Endothelial cell of umbilical vein (primary cell): Measurements from ENCODE around the gene PRF1. TPM values are rescaled to one million over a fixed set of nuclear protein-coding genes. Genes with fewer than 3 reads are reported as not detected.

ENCODE experiments used
- BruUV-seq: library from RNA; stranded (reverse); fragments of 400-500 nt; replicated peaks from 2 replicates; lab custom pipeline; 2021; lab: Mats Ljungman, UMichigan
- CTCF ChIA-PET: fragments of 300-600, 350-600 bp; sonication (Branson Sonifier 250); formaldehyde crosslinking; loops from one replicate; lab custom pipeline; 2021; ENCODE audit warnings: antibody characterized with exemption, inconsistent platforms; lab: Charles Lee
- POLR2A ChIA-PET: fragments of 300-600, 350-600 bp; sonication (Branson Sonifier 250); formaldehyde crosslinking; loops from one replicate; lab custom pipeline; 2021; ENCODE audit warnings: antibody characterized with exemption, inconsistent platforms; lab: Charles Lee
- DNase-seq: peaks from one replicate; pipeline ENCODE4 v3.0.0-alpha.2; 2011; ENCODE audit warnings: low read depth, low spot score
- FAIRE-seq: peaks from 2 replicates; lab custom pipeline; 2011; peaks lifted over from hg19 to GRCh38; lab: Jason Lieb, UNC
- H2AFZ ChIP-seq: 2 replicates; pipeline ENCODE4 v1.6.0; 2012; ENCODE audit warnings: low read depth, low read length, control low read depth, inconsistent platforms
- H3K27ac ChIP-seq: 2 replicates; pipeline ENCODE4 v1.5.1; 2011; ENCODE audit warnings: low read depth, mild to moderate bottlenecking, control low read depth, low read length, moderate library complexity; ENCODE audit not compliant: insufficient read depth
- H3K27me3 ChIP-seq, 2 experiments: 2 replicates each; pipeline versions ENCODE4 v1.6.0 to v1.6.1; 2011; ENCODE audit warnings: low read length in 2 of 2, mixed read lengths in 1 of 2; ENCODE audit not compliant: control insufficient read depth in 2 of 2, insufficient read depth in 2 of 2
- H3K36me3 ChIP-seq, 2 experiments: 2 replicates in 1 of 2; 3 replicates in 1 of 2; pipeline ENCODE4 v1.5.1; 2011; ENCODE audit warnings: low read length in 2 of 2, mild to moderate bottlenecking in 1 of 2, moderate library complexity in 1 of 2; ENCODE audit not compliant: control insufficient read depth in 2 of 2, insufficient read depth in 2 of 2; ENCODE audit errors: extremely low read depth in 1 of 2
- H3K4me1 ChIP-seq: 3 replicates; pipeline ENCODE4 v1.5.1; 2011; ENCODE audit warnings: mild to moderate bottlenecking, low read length; ENCODE audit not compliant: control insufficient read depth, insufficient read depth; ENCODE audit errors: extremely low read depth
- H3K4me2 ChIP-seq: 2 replicates; pipeline ENCODE4 v1.6.1; 2011; ENCODE audit warnings: low read length, control low read depth, mixed read lengths; ENCODE audit not compliant: insufficient read depth
- H3K4me3 ChIP-seq, 3 experiments: fragments of 200-600 bp in 1 of 3; sonication (generic), shearing (Covaris generic) in 1 of 3; replicated peaks in 1 of 3; 2 replicates each; pipeline ENCODE4 v1.5.1; 2011 to 2016; ENCODE audit warnings: control low read depth in 3 of 3, low read length in 3 of 3, mild to moderate bottlenecking in 2 of 3, inconsistent platforms in 1 of 3, low read depth in 1 of 3, moderate library complexity in 1 of 3; ENCODE audit not compliant: insufficient read depth in 1 of 3
- H3K79me2 ChIP-seq: 2 replicates; pipeline ENCODE4 v1.6.0; 2012; ENCODE audit warnings: low read length, inconsistent platforms; ENCODE audit not compliant: control insufficient read depth, insufficient read depth
- H3K9ac ChIP-seq: replicated peaks from 2 replicates; pipeline ENCODE3; 2011; ENCODE audit warnings: low read length, control low read depth; ENCODE audit not compliant: insufficient read depth; ENCODE audit errors: extremely low read depth
- H3K9me1 ChIP-seq: replicated peaks from 3 replicates; pipeline ENCODE4 v1.6.0; 2011; ENCODE audit warnings: mild to moderate bottlenecking, low read length; ENCODE audit not compliant: control insufficient read depth, insufficient read depth; ENCODE audit errors: extremely low read depth
- H3K9me3 ChIP-seq: replicated peaks from 2 replicates; pipeline ENCODE4 v1.5.1; 2012; ENCODE audit warnings: low read length, inconsistent platforms; ENCODE audit not compliant: control insufficient read depth, insufficient read depth
- H4K20me1 ChIP-seq: replicated peaks from 2 replicates; pipeline ENCODE3; 2011; ENCODE audit warnings: mild to moderate bottlenecking, low read length; ENCODE audit not compliant: control insufficient read depth, insufficient read depth; ENCODE audit errors: extremely low read depth
- CTCF ChIP-seq, 2 donors: IDR thresholded peaks; 1 replicate in 1 of 2; 2 replicates in 1 of 2; pipeline ENCODE4 v1.5.1; 2011; ENCODE audit warnings: low read length in 2 of 2, mild to moderate bottlenecking in 2 of 2, moderate library complexity in 2 of 2, control low read depth in 1 of 2, inconsistent platforms in 1 of 2, low read depth in 1 of 2; ENCODE audit not compliant: insufficient read depth in 1 of 2; ENCODE audit errors: extremely low read depth in 1 of 2
- EZH2 ChIP-seq: IDR thresholded peaks from 2 replicates; pipeline ENCODE4 v1.6.1; 2012; ENCODE audit warnings: borderline replicate concordance, low read depth, mild to moderate bottlenecking, moderate library complexity, low read length, inconsistent platforms; ENCODE audit not compliant: severe bottlenecking
- FOS ChIP-seq: IDR thresholded peaks from 2 replicates; pipeline ENCODE4 v1.6.1; 2011; ENCODE audit warnings: mild to moderate bottlenecking, low read length, moderate library complexity, borderline replicate concordance; ENCODE audit not compliant: insufficient read depth
- GATA2 ChIP-seq: IDR thresholded peaks from 2 replicates; pipeline ENCODE4 v1.7.0; 2011; ENCODE audit warnings: low read depth, mild to moderate bottlenecking, moderate library complexity, mixed read lengths, low read length; ENCODE audit not compliant: insufficient read length, insufficient read depth
- JUN ChIP-seq: IDR thresholded peaks from 2 replicates; pipeline ENCODE4 v1.6.1; 2011; ENCODE audit warnings: borderline replicate concordance, low read depth; ENCODE audit not compliant: insufficient read length, insufficient read depth
- MYC ChIP-seq: IDR thresholded peaks from one replicate; pipeline ENCODE4 v1.6.1; 2011; ENCODE audit warnings: mild to moderate bottlenecking, low read depth, low read length
- POLR2A ChIP-seq: IDR thresholded peaks from 2 replicates; pipeline ENCODE4 v1.6.1; 2012; ENCODE audit warnings: low read depth, mild to moderate bottlenecking, control low read depth, low read length
- POLR2AphosphoS5 ChIP-seq: IDR thresholded peaks from 2 replicates; pipeline ENCODE4 v1.6.1; 2012; ENCODE audit warnings: low read depth, mild to moderate bottlenecking, control low read depth, low read length, moderate library complexity; ENCODE audit not compliant: insufficient read depth
- dilution Hi-C: fragments of 300-500 bp; cut with MboI; formaldehyde crosslinking; loops from one replicate; pipeline ENCODE4 v1.15.0; 2019; ENCODE audit warnings: low sequenced_read_pairs; ENCODE audit not compliant: extremely low pct_ligation_motif_present
- intact Hi-C: fragments of 100-400 bp; cut with micrococcal nuclease; formaldehyde crosslinking; loops from one replicate; pipeline ENCODE4 v1.10.0; 2022
- polyA plus RNA-seq, 4 experiments: library from polyadenylated mRNA; depleted of rRNA in 3 of 4; stranded (reverse) in 3 of 4; unstranded in 1 of 4; fragments of >200 nt; gene quantifications; 2 replicates each; pipeline versions ENCODE4 v1.2.1 to v1.2.3, GENCODE V29; 2011 to 2012; ENCODE audit warnings: missing spikeins in 1 of 4
- total RNA-seq: library from RNA; stranded (reverse); gene quantifications from 2 replicates; pipeline ENCODE4 v1.2.3, GENCODE V29; 2021
- TF ChIP-seq, protein P1 (sequence below): IDR thresholded peaks from 2 replicates; pipeline ENCODE4 v1.6.1; 2011; ENCODE audit not compliant: insufficient read depth, insufficient read length

The PRF1 gene
- total and polyA plus RNA-seq, 2 donors (not counting 3 experiments of a cell fraction or from before 2014, with no cell fraction given), result not detected

DNA sequence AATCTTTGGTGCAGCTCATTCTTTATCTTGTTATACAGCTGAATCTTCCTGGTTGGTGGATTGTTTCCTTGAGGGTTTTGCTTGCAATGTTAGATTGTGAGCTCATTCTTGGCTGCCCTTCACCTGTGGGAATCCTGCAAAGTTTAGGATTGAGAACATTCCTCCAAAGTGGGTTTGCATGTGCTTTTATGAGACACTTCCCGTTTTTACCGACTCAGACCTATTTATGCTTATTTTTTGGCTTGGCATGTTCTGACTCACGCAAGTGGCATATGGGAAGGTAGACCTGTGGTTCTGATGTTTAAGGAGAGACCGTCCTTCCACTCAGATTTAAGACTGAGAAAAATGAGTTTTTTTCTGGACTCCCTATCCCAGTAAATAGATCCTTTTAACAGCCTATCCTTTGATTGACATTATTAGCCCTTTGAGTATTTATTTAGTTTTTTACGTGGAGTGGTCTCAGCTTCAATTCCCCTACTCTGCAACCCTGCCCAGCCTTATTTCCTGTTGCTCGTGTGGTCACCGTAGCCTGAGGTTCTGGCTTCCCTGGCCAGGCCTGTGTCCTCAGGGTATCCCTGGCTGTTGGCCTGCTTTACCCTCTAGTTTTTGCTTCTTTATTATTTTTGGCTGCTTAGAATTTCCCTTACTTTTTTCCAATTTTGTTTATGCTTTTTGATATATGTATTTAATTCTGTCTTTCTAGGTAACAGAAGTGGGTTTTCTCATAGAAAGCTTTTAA lies 13.4 kb upstream of the PRF1 start:
- H3K9me1 ChIP-seq, result no peaks in the 10 kb centered on the region
- H3K27me3 ChIP-seq, result peaks cover 14 to 16% of the 10 kb centered on the region in 2 experiments
- no peaks in the 10 kb centered on the region for H3K9me3 ChIP-seq
- POLR2A ChIA-PET, result interaction anchor here (0.6 kb wide), 1 partner anchor 227 kb away, joined by 7 read pairs; no protein-coding TSS in a partner anchor
- no TSS peak for BruUV-seq
- CTCF ChIA-PET, result no interaction called here
- no peaks in the 10 kb centered on the region for H4K20me1 ChIP-seq
- DNase-seq (no peak), FAIRE-seq (no peak)
- H3K4me2 ChIP-seq, result no peak overlapping the region
- H3K36me3 ChIP-seq, result no peaks in the 10 kb centered on the region
- H2AFZ ChIP-seq, result no peak overlapping the region
- intact Hi-C loops (no loop called here), dilution Hi-C loops (no loop called here)
- H3K4me1 ChIP-seq, result no peaks in the 10 kb centered on the region
- no peak for TF ChIP-seq POLR2A
- TF ChIP-seq, protein P1, sequence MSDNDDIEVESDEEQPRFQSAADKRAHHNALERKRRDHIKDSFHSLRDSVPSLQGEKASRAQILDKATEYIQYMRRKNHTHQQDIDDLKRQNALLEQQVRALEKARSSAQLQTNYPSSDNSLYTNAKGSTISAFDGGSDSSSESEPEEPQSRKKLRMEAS, result no peak
- H3K4me3 ChIP-seq, result no peak overlapping the region
- H3K79me2 ChIP-seq, result no peaks in the 10 kb centered on the region
- no peak overlapping the region for H3K27ac ChIP-seq
- no peak overlapping the region for H3K9ac ChIP-seq

GRCh38 chr10:70615211-70615610 lies 12.7 kb upstream of the PRF1 start:
- no peaks in the 10 kb centered on the region for H3K36me3 ChIP-seq
- H3K4me3 ChIP-seq, result no peak overlapping the region
- POLR2A ChIA-PET, result interaction anchor here (0.6 kb wide), 1 partner anchor 227 kb away, joined by 7 read pairs; no protein-coding TSS in a partner anchor
- H2AFZ ChIP-seq, result no peak overlapping the region
- H3K79me2 ChIP-seq, result no peaks in the 10 kb centered on the region
- no peak overlapping the region for H3K9ac ChIP-seq
- dilution Hi-C loops, result no loop called here
- H3K9me3 ChIP-seq, result no peaks in the 10 kb centered on the region
- no peak overlapping the region for H3K27ac ChIP-seq
- TF ChIP-seq EZH2, result no peak
- TF ChIP-seq MYC, result no peak
- no peak for TF ChIP-seq FOS
- TF ChIP-seq, protein P1, result no peak
- no peak for TF ChIP-seq JUN
- no peak for TF ChIP-seq GATA2
- TF ChIP-seq CTCF (IDR thresholded peaks at IDR 0.05; ENCODE audit: extremely low read depth in 1 of 2, insufficient read depth in 1 of 2, low read depth in 1 of 2, low read length in 2 of 2), result no peak
- no peak for TF ChIP-seq POLR2A
- TF ChIP-seq POLR2AphosphoS5, result no peak
- H3K4me2 ChIP-seq, result no peak overlapping the region
- peaks cover 14 to 16% of the 10 kb centered on the region in 2 experiments for H3K27me3 ChIP-seq
- H3K4me1 ChIP-seq, result no peaks in the 10 kb centered on the region
- BruUV-seq, result no TSS peak
- no peak for DNase-seq
- H4K20me1 ChIP-seq, result no peaks in the 10 kb centered on the region
- no peak for FAIRE-seq
- CTCF ChIA-PET, result no interaction called here
- H3K9me1 ChIP-seq, result no peaks in the 10 kb centered on the region
- intact Hi-C loops, result no loop called here
